H1 (cell line): ENCODE results near the gene GPRIN1. TPM values are rescaled to one million over a fixed set of nuclear protein-coding genes. Genes with fewer than 3 reads are reported as not detected.

Experiments used
- CTCF ChIA-PET: fragments of 300-600 bp; sonication (Branson Sonifier 250); formaldehyde crosslinking; loops from one replicate; lab custom pipeline; 2021; ENCODE audit not compliant: partially characterized antibody; lab: Charles Lee
- POLR2A ChIA-PET: fragments of 300-600 bp; sonication (Branson Sonifier 250); formaldehyde crosslinking; loops from one replicate; lab custom pipeline; 2021; ENCODE audit warnings: inconsistent platforms; ENCODE audit not compliant: partially characterized antibody; lab: Charles Lee
- DNase-seq, 2 experiments: peaks; one replicate each; pipeline versions ENCODE4 v3.0.0 to v3.0.0-alpha.2; 2010 to 2022; ENCODE audit warnings: low spot score in 2 of 2, low read depth in 1 of 2, mixed read lengths in 1 of 2
- FAIRE-seq: peaks from 2 replicates; lab custom pipeline; 2011; peaks lifted over from hg19 to GRCh38; lab: Jason Lieb, UNC
- H2AFZ ChIP-seq: 2 replicates; pipeline ENCODE4 v1.8.1; 2012; ENCODE audit warnings: low read length, inconsistent platforms
- H2AK5ac ChIP-seq: 2 replicates; pipeline ENCODE4 v1.6.1; 2013; ENCODE audit warnings: low read depth, low read length
- H2BK120ac ChIP-seq: replicated peaks from 2 replicates; pipeline ENCODE3; 2013; ENCODE audit warnings: low read depth, low read length, inconsistent platforms
- H2BK12ac ChIP-seq: 2 replicates; pipeline ENCODE4 v1.6.1; 2013; ENCODE audit warnings: low read depth, low read length
- H2BK15ac ChIP-seq: 2 replicates; pipeline ENCODE4 v1.6.1; 2013; ENCODE audit warnings: low read length
- H2BK20ac ChIP-seq: 2 replicates; pipeline ENCODE4 v1.6.1; 2013; ENCODE audit warnings: low read length
- H2BK5ac ChIP-seq: 2 replicates; pipeline ENCODE4 v1.6.1; 2013; ENCODE audit warnings: low read depth, low read length
- H3K14ac ChIP-seq: 2 replicates; pipeline ENCODE4 v1.6.1; 2013; ENCODE audit warnings: inconsistent platforms; ENCODE audit not compliant: insufficient read length
- H3K18ac ChIP-seq: 2 replicates; pipeline ENCODE4 v1.6.1; 2013; ENCODE audit warnings: low read length; ENCODE audit errors: extremely low read depth
- H3K23ac ChIP-seq: 2 replicates; pipeline ENCODE4 v1.6.1; 2013; ENCODE audit warnings: inconsistent platforms; ENCODE audit not compliant: insufficient read length
- H3K23me2 ChIP-seq: 2 replicates; pipeline ENCODE4 v1.6.1; 2013; ENCODE audit warnings: low read depth, low read length
- H3K27ac ChIP-seq: 2 replicates; pipeline ENCODE4 v1.6.1; 2011; ENCODE audit warnings: low read depth, low read length, inconsistent platforms
- H3K27me3 ChIP-seq, 4 experiments: replicated peaks in 1 of 4; 1 replicate in 1 of 4; 2 replicates in 3 of 4; pipeline versions ENCODE4 v1.6.1 to v1.8.1; 2011 to 2013; ENCODE audit warnings: low read length in 3 of 4, mild to moderate bottlenecking in 3 of 4, inconsistent platforms in 2 of 4, mixed read lengths in 2 of 4, moderate library complexity in 1 of 4; ENCODE audit not compliant: control insufficient read depth in 3 of 4, insufficient read depth in 3 of 4; ENCODE audit errors: extremely low read depth in 1 of 4
- H3K36me3 ChIP-seq, 4 experiments: 2 replicates each; pipeline versions ENCODE4 v1.6.1 to v1.8.1; 2011 to 2013; ENCODE audit warnings: mild to moderate bottlenecking in 4 of 4, low read length in 3 of 4, moderate library complexity in 2 of 4, control low read depth in 1 of 4, inconsistent platforms in 1 of 4; ENCODE audit not compliant: insufficient read depth in 4 of 4, control insufficient read depth in 2 of 4
- H3K4ac ChIP-seq: replicated peaks from 2 replicates; pipeline ENCODE3; 2013; ENCODE audit warnings: low read length, low read depth, mixed read lengths, inconsistent platforms; ENCODE audit not compliant: insufficient read length
- H3K4me1 ChIP-seq, 4 experiments: replicated peaks in 1 of 4; 1 replicate in 1 of 4; 2 replicates in 3 of 4; pipeline versions ENCODE4 v1.6.1 to v1.8.1; 2011 to 2013; ENCODE audit warnings: low read length in 3 of 4, inconsistent platforms in 2 of 4, mixed read lengths in 1 of 4; ENCODE audit not compliant: insufficient read depth in 4 of 4, control insufficient read depth in 3 of 4
- H3K4me2 ChIP-seq, 2 experiments: 2 replicates each; pipeline versions ENCODE4 v1.6.1 to v1.8.1; 2011 to 2013; ENCODE audit warnings: low read depth in 2 of 2, low read length in 2 of 2, control low read depth in 1 of 2, inconsistent platforms in 1 of 2, mild to moderate bottlenecking in 1 of 2; ENCODE audit not compliant: insufficient read depth in 1 of 2
- H3K4me3 ChIP-seq, 4 experiments: fragments of 200-600, 300-600 bp in 1 of 4; sonication (generic), shearing (Covaris generic), sonication (Bioruptor Twin) in 1 of 4; 2 replicates each; pipeline versions ENCODE4 v1.5.1 to v1.8.1; 2011 to 2016; ENCODE audit warnings: low read length in 4 of 4, low read depth in 3 of 4, control low read depth in 2 of 4, inconsistent platforms in 2 of 4, mild to moderate bottlenecking in 2 of 4, mixed read lengths in 1 of 4, moderate library complexity in 1 of 4; ENCODE audit not compliant: insufficient read depth in 2 of 4; ENCODE audit errors: extremely low read depth in 1 of 4
- H3K56ac ChIP-seq: replicated peaks from 2 replicates; pipeline ENCODE3; 2013; ENCODE audit warnings: low read depth, mild to moderate bottlenecking, mixed read lengths, low read length, inconsistent platforms; ENCODE audit not compliant: insufficient read length
- H3K79me1 ChIP-seq: 2 replicates; pipeline ENCODE4 v1.6.1; 2013; ENCODE audit warnings: low read depth, low read length, control low read depth
- H3K79me2 ChIP-seq, 2 experiments: 2 replicates each; pipeline versions ENCODE4 v1.6.1 to v1.8.1; 2012 to 2013; ENCODE audit warnings: low read length in 2 of 2, mild to moderate bottlenecking in 2 of 2, inconsistent platforms in 1 of 2; ENCODE audit not compliant: insufficient read depth in 2 of 2, control insufficient read depth in 1 of 2
- H3K9ac ChIP-seq, 4 experiments: replicated peaks in 1 of 4; 1 replicate in 1 of 4; 2 replicates in 3 of 4; pipeline versions ENCODE4 v1.6.1 to v1.8.1; 2011 to 2013; ENCODE audit warnings: low read depth in 3 of 4, low read length in 3 of 4, control low read depth in 2 of 4, mild to moderate bottlenecking in 2 of 4, moderate library complexity in 2 of 4, inconsistent platforms in 1 of 4; ENCODE audit errors: extremely low read depth in 1 of 4
- H3K9me3 ChIP-seq, 2 experiments: 2 replicates each; pipeline versions ENCODE4 v1.6.1 to v1.8.1; 2012 to 2013; ENCODE audit warnings: mild to moderate bottlenecking in 2 of 2, moderate library complexity in 2 of 2, control low read depth in 1 of 2, inconsistent platforms in 1 of 2, low read depth in 1 of 2, low read length in 1 of 2, mixed read lengths in 1 of 2; ENCODE audit not compliant: insufficient read depth in 2 of 2
- H4K20me1 ChIP-seq, 2 experiments: replicated peaks in 1 of 2; 2 replicates each; pipeline versions ENCODE3 to v1.8.1; 2011 to 2013; ENCODE audit warnings: inconsistent platforms in 2 of 2, low read length in 2 of 2, mild to moderate bottlenecking in 1 of 2; ENCODE audit not compliant: insufficient read depth in 2 of 2, control insufficient read depth in 1 of 2
- H4K5ac ChIP-seq: 2 replicates; pipeline ENCODE4 v1.6.1; 2013; ENCODE audit warnings: low read length, low read depth, mixed read lengths, inconsistent platforms; ENCODE audit not compliant: insufficient read length
- H4K8ac ChIP-seq: 2 replicates; pipeline ENCODE4 v1.8.0; 2013; ENCODE audit warnings: mild to moderate bottlenecking, moderate library complexity, low read length, inconsistent platforms; ENCODE audit not compliant: insufficient read depth; ENCODE audit errors: extremely low read depth
- H4K91ac ChIP-seq: replicated peaks from 2 replicates; pipeline ENCODE3; 2013; ENCODE audit warnings: low read length, mixed read lengths, inconsistent platforms; ENCODE audit not compliant: insufficient read length
- BRCA1 ChIP-seq: IDR thresholded peaks from 2 replicates; pipeline ENCODE4 v1.6.1; 2012; ENCODE audit warnings: low read depth, low read length, improper control_type of control experiment
- EP300 ChIP-seq, 2 experiments: IDR thresholded peaks; 1 replicate in 1 of 2; 2 replicates in 1 of 2; pipeline ENCODE4 v1.6.1; 2011 to 2012; ENCODE audit warnings: low read depth in 2 of 2, low read length in 2 of 2, mild to moderate bottlenecking in 2 of 2, borderline replicate concordance in 1 of 2, inconsistent platforms in 1 of 2, moderate library complexity in 1 of 2
- GABPA ChIP-seq: IDR thresholded peaks from 2 replicates; pipeline ENCODE4 v1.6.1; 2011; ENCODE audit warnings: mild to moderate bottlenecking, low read length, moderate library complexity, borderline replicate concordance; ENCODE audit not compliant: insufficient read depth
- RNF2 ChIP-seq: fragments of 200-900, 300-1000 bp; sonication (generic); IDR thresholded peaks from 2 replicates; pipeline ENCODE4 v1.7.1; 2016; ENCODE audit warnings: borderline replicate concordance, low read depth, mild to moderate bottlenecking, antibody characterized with exemption, low read length; ENCODE audit not compliant: poor library complexity, severe bottlenecking; ENCODE audit errors: missing control alignments
- SIN3A ChIP-seq, 2 experiments: IDR thresholded peaks in 1 of 2; conservative IDR thresholded peaks in 1 of 2; 2 replicates each; pipeline ENCODE4 v1.6.1; 2011 to 2012; ENCODE audit warnings: low read length in 2 of 2, improper control_type of control experiment in 1 of 2, low read depth in 1 of 2, mild to moderate bottlenecking in 1 of 2
- SP1 ChIP-seq: IDR thresholded peaks from 2 replicates; pipeline ENCODE4 v1.6.1; 2011; ENCODE audit warnings: low read depth, low read length
- TCF12 ChIP-seq: IDR thresholded peaks from 2 replicates; pipeline ENCODE4 v1.6.1; 2011; ENCODE audit warnings: low read depth, mild to moderate bottlenecking, low read length
- WGBS, 2 experiments: shearing (Covaris generic) in 1 of 2; methylation state at CpG; one replicate each; pipeline versions ENCODE4 v1.1.6 to v1.1.7; 2013 to 2015; ENCODE audit warnings: low lambda C conversion rate in 2 of 2, mixed read lengths in 2 of 2, inconsistent platforms in 1 of 2, low coverage in 1 of 2, missing lambda C conversion rate in 1 of 2; ENCODE audit not compliant: insufficient replicate concordance in 2 of 2, insufficient coverage in 1 of 2, insufficient read length in 1 of 2; ENCODE audit errors: extremely low coverage in 1 of 2, missing lambda C conversion rate in 1 of 2; 5-methylcytosine and 5-hydroxymethylcytosine counted together
- polyA plus RNA-seq, 7 experiments: library from polyadenylated mRNA; depleted of rRNA in 3 of 7; stranded (reverse) in 5 of 7; unstranded in 2 of 7; fragments of >200 nt in 5 of 7; fragments of 200-250 nt in 2 of 7; gene quantifications; 1 replicate in 5 of 7; 2 replicates in 1 of 7; 4 replicates in 1 of 7; pipeline versions ENCODE4 v1.2.1 to v1.2.3, GENCODE V29; 2011 to 2013; ENCODE audit warnings: missing spikeins in 2 of 7, mixed read lengths in 2 of 7
- total RNA-seq: library from RNA; stranded (reverse); fragmentation: NEBNext Ultra II Directional; extraction: Animal tissue kit (Norgen Biotek cat#: 25700); gene quantifications from 2 replicates; pipeline ENCODE4 v1.2.1, GENCODE V29; 2021

GPRIN1 gene
- total and polyA plus RNA-seq, 2 of the 8 experiments (the other 6 are each of a cell fraction or from before 2014, with no cell fraction given) = 3.3 to 12.0 TPM

DNA sequence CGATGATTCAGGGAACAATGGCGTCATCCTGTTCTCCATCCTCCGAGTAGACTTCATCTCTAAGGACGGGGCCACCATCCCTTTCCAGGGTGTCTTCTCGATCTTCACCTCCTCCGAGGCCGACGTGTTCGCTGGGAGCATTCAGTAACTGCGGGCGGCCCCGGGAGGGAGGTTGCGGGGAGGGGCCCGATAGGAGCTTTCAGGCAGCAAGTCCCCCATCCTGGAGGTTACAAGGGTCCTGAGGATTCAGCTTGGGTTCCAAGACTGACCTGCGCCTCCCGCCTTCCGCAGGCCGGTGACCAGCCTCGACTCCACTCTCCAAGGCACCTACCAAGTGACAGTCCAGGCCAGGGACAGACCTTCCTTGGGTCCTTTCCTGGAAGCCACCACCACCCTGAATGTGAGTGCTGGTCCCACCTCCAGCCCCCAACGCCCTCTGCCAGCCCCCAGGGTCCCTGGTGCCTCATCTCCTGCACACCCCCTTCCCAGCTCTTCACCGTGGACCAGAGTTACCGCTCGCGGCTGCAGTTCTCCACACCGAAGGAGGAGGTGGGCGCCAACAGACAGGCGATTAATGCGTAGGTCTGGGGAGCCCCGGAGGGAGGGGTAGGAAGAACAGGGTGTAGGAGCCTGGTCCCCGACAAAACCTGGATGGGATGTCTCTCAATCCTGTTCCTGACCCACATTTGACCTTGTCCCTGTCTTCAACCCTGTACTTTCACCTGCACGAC lies 20.8 kb downstream of the GPRIN1 start:
- H3K4me3 ChIP-seq = no peak overlapping the region
- H4K20me1 ChIP-seq = peaks cover 0 to 14% of the 10 kb centered on the region in 2 experiments
- WGBS, 2 experiments = 91% methylated on average over 25 of the region's 31 CpGs; no CpG with 5 or more reads in 1 of the 2 experiments
- H3K23me2 ChIP-seq = peaks cover 19% of the 10 kb centered on the region; the same call in 1 of the 2 replicates
- no peak overlapping the region for H3K56ac ChIP-seq
- H3K27me3 ChIP-seq = no peaks in the 10 kb centered on the region; a peak in 1 of 7 replicates
- H2BK20ac ChIP-seq = no peak overlapping the region
- no peak for TF ChIP-seq TCF12
- no peak for TF ChIP-seq RNF2
- no peak for TF ChIP-seq BRCA1
- no peak for TF ChIP-seq GABPA
- TF ChIP-seq SIN3A (conservative IDR thresholded peaks at IDR 0.05 in 1 of 2, IDR thresholded peaks at IDR 0.05 in 1 of 2; ENCODE audit: low read depth in 1 of 2, low read length in 2 of 2) = no peak
- no peak for TF ChIP-seq SP1
- no peak for TF ChIP-seq EP300 (IDR thresholded peaks at IDR 0.05; ENCODE audit: borderline replicate concordance in 1 of 2, low read depth in 2 of 2, low read length in 2 of 2)
- H3K14ac ChIP-seq = no peak overlapping the region
- no peak overlapping the region for H2AFZ ChIP-seq
- no peak overlapping the region for H4K8ac ChIP-seq
- H2BK120ac ChIP-seq = no peak overlapping the region
- no peak overlapping the region for H2BK5ac ChIP-seq
- POLR2A ChIA-PET = interaction anchor here (1.0 kb wide), 1 partner anchor 12 kb away, joined by 3 read pairs; no protein-coding TSS in a partner anchor
- no peak overlapping the region for H3K9ac ChIP-seq
- H3K79me2 ChIP-seq = no peaks in the 10 kb centered on the region
- DNase-seq (no peak), FAIRE-seq (no peak)
- no peak overlapping the region for H4K5ac ChIP-seq
- H3K4me2 ChIP-seq = no peak overlapping the region
- H3K18ac ChIP-seq = no peak overlapping the region
- CTCF ChIA-PET = interaction anchor here (0.6 to 1.8 kb wide), 7 partner anchors 8 to 106 kb away, joined by 3 to 9 read pairs (median 5); no protein-coding TSS in a partner anchor
- no peak overlapping the region for H4K91ac ChIP-seq
- no peak overlapping the region for H3K23ac ChIP-seq
- peaks cover 17 to 24% of the 10 kb centered on the region in 2 experiments for H3K9me3 ChIP-seq
- no peak overlapping the region for H2BK12ac ChIP-seq
- no peak overlapping the region for H2AK5ac ChIP-seq
- no peaks in the 10 kb centered on the region for H3K36me3 ChIP-seq
- H3K4ac ChIP-seq = no peak overlapping the region
- no peaks in the 10 kb centered on the region for H3K79me1 ChIP-seq
- H2BK15ac ChIP-seq = no peak overlapping the region
- no peaks in the 10 kb centered on the region for H3K4me1 ChIP-seq
- no peak overlapping the region for H3K27ac ChIP-seq
